ENCODE data around the gene SH2D4B.

The SH2D4B gene

GRCh38 chr10:80500572-80501380 is 36.9 kb upstream of the SH2D4B start:
- peak; percentile 62 for DNase-seq (ENCODE audit: extremely low spot score)
- TF ChIP-seq CTCF (IDR thresholded peaks at IDR 0.05; ENCODE audit: control extremely low read depth, extremely low read depth, low read depth, missing control alignments), result no peak
- CTCF ChIA-PET, result interaction anchor here (0.7 to 27.0 kb wide), 10 partner anchors 10 to 125 kb away, joined by 3 to 1060 read pairs (median 6); partner anchors contain the start of gene TSPAN14
- POLR2A ChIA-PET, result no interaction called here

DNA sequence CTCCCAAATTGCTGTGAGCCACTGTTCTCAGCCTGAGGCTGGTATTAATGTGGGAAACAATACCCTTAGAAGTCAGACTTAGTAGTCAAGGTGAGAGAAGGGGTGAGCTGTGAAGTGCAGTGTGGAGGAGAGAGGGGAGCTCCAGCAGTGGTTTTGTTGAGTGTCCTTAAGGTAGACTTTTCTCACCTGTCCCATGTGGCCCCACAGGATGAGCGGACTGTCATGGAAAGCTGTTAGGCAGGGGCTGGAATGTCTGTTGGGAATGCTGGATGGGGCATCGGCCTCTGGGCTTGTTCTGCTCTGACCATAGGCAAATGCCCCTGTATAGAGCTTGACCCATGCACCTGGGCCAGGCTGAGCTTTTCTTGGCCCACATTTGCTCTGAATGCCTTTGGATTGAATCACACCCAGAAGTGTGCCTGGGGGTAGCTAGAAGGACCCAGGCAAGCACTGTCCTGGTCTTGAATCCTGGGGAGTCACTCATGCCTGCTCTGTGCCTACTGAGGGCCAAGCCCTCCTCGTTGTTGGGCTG is 36.3 kb upstream of the SH2D4B start:
- ChIA-PET POLR2A (no interaction called here), CTCF (interaction anchor here (1.1 to 27.0 kb wide), 8 partner anchors 10 to 126 kb away, joined by 3 to 1060 read pairs (median 6); partner anchors contain the start of gene TSPAN14)
- no peak for DNase-seq (ENCODE audit: extremely low spot score)
- no peak for TF ChIP-seq CTCF (IDR thresholded peaks at IDR 0.05; ENCODE audit: control extremely low read depth, extremely low read depth, low read depth, missing control alignments)

DNA sequence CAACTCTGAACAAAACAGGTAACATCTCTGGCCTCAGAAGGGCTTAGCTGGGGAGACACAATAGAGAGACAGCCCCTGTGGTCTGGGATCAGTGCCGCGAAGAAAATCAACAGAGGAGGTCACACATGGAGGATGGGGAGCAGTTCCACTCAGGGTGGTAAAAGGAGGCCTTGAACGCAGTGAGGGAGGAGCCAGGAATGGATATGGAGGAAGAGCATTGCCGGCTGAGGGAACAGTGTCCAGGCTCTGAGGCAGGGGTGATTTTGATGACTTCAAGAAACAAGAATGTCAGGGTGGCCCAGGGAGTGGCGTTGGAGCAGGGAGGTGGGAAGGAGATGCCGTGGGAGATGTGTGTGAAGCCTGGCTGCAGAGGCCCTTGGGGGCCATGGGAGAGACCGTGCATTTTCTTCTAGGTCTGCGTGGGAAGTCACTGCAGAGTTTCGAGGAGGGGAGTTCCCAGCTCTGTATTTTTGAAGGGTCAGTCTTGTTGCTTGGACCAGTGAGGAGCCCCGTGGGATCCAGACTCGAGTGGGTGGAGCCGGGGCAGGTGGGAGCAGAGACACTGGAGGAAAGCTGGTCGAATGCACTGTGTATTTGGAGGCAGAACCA is 35.7 kb upstream of the SH2D4B start:
- ChIA-PET CTCF (interaction anchor here (1.1 to 27.0 kb wide), 7 partner anchors 9 to 127 kb away, joined by 3 to 1060 read pairs (median 6); partner anchors contain the start of gene TSPAN14), POLR2A (no interaction called here)
- no peak for DNase-seq (ENCODE audit: extremely low spot score)
- TF ChIP-seq CTCF (IDR thresholded peaks at IDR 0.05; ENCODE audit: control extremely low read depth, extremely low read depth, low read depth, missing control alignments), result no peak

DNA sequence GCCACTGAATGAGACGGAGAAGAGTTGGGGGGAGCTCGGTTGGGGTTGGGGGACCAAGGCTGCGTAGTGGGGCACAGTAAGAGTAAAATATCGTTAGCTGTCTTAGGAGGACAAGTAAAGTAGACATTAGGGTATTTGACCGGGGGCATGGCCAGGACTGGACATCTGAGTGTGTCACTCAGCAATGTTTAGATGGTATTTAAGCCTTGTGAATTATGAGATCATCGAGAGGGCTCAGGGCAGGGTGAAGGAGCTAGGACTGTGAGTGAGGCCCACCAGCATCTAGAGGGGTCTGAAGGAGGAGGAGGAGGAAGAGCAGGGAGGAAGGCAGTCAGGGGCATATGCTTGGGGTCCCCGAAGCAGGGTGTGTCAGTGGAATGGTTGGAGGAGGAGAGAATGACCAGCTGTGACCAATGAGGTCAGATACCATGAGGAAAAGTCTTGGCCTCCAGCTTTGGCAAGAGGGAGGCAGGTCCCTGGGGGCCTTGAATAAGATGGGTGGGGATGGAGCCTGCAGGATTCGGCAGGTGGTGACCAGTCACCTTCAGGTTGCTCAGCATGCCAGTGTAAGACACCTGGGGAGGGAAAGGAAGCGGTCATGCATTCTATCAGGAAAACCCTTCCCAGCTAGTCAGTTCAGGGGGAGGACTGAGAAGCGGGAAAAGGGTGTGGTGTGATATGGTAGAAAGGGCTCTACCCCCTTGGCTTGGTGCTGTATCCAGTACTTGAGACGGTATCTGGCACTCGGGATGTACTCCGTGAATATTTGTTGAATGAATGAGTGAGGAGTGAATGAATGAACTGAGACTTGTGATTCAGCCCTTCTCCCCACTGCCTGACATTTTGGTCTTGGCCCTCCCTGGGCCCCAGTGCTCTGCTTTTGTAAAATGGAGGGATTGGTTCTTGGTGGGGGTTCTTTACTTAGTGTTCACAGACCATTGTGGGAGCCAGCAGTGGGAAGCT is 34.8 kb upstream of the SH2D4B start:
- DNase-seq (ENCODE audit: extremely low spot score), result no peak
- ChIA-PET CTCF (interaction anchor here (0.7 to 27.0 kb wide), 12 partner anchors 12 to 125 kb away, joined by 3 to 1060 read pairs (median 8); partner anchors contain the start of genes PRXL2A and TSPAN14), POLR2A (no interaction called here)
- no peak for TF ChIP-seq CTCF (IDR thresholded peaks at IDR 0.05; ENCODE audit: control extremely low read depth, extremely low read depth, low read depth, missing control alignments)

DNA sequence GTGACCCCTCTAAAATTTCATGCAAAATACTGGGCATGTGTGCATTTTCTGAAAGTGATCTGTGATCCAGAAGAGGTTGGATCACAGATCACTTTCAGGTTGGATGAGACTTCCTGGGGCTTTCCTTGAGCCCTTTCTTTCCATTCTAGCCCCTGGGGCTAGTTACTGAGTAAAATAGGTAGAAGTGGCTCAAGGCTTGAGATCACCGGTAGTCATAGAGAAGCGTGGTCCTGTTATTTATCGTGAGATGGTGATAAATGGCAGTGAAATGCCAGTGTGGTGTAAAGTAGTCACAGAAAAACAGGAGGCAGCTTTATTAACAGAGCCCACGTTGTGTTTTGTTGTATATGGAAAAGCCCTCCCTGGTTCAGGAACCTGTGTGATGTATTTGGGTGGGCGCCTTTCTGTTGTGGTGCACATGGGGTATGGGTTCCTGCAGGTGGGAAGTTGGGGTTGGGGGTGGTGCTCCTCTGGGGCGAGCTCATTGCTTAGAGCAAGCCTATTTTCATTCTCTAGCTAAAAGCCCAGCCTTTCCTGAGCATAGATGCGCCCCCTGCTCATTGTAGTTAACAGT is 34.0 kb upstream of the SH2D4B start:
- CTCF ChIA-PET, result interaction anchor here (0.7 to 27.0 kb wide), 15 partner anchors 7 to 127 kb away, joined by 3 to 1060 read pairs (median 21); partner anchors contain the start of genes PRXL2A and TSPAN14
- POLR2A ChIA-PET, result no interaction called here
- DNase-seq (ENCODE audit: extremely low spot score), result no peak
- TF ChIP-seq CTCF (IDR thresholded peaks at IDR 0.05; ENCODE audit: control extremely low read depth, extremely low read depth, low read depth, missing control alignments), result no peak

Measured in GM10248 (cell line).